K562 (cell line): ENCODE data around the gene ZDHHC14. TPM values are rescaled to one million over a fixed set of nuclear protein-coding genes. Genes with fewer than 3 reads are reported as not detected.

Experiments used
- CC2D1A ChIP-seq: fragments of 450-650 bp; IDR thresholded peaks from 2 replicates; pipeline ENCODE4 v1.6.1; 2017; ENCODE audit warnings: mild to moderate bottlenecking
- CXXC5 ChIP-seq: fragments of 250-450 bp; sonication (Bioruptor Pico); IDR thresholded peaks from 2 replicates; pipeline ENCODE4 v1.8.0; 2022; ENCODE audit warnings: inconsistent platforms, mild to moderate bottlenecking, moderate library complexity
- EP300 ChIP-seq: IDR thresholded peaks from 2 replicates; pipeline ENCODE4 v1.6.1; 2012; ENCODE audit warnings: low read length, improper control_type of control experiment
- ETV5 ChIP-seq: sonication (generic); formaldehyde crosslinking; IDR thresholded peaks from 2 replicates; pipeline ENCODE4 v1.4.0; 2020; ENCODE audit warnings: low read depth, mild to moderate bottlenecking, missing genetic modification reagents
- GATAD2A ChIP-seq: fragments of 450-650 bp; IDR thresholded peaks from 2 replicates; pipeline ENCODE4 v1.6.1; 2017
- GTF2E2 ChIP-seq: fragments of 200-800 bp; sonication (Bioruptor generic); IDR thresholded peaks from 2 replicates; pipeline ENCODE4 v1.6.1; 2016; ENCODE audit warnings: missing genetic modification characterization, missing compliant biosample characterization
- HSF4 ChIP-seq: fragments of 250-450 bp; sonication (Bioruptor Pico); IDR thresholded peaks from 2 replicates; pipeline ENCODE4 v2.1.2; 2022; ENCODE audit warnings: mild to moderate bottlenecking, moderate library complexity, borderline replicate concordance
- KAT8 ChIP-seq: fragments of 450-650 bp; IDR thresholded peaks from 2 replicates; pipeline ENCODE4 v1.6.1; 2016; ENCODE audit warnings: low read depth, mild to moderate bottlenecking
- PCBP1 ChIP-seq: fragments of 200-400 bp; formaldehyde crosslinking; IDR thresholded peaks from 2 replicates; pipeline ENCODE4 v1.6.1; 2018; ENCODE audit warnings: mild to moderate bottlenecking, low read depth, low read length; ENCODE audit not compliant: poor library complexity, severe bottlenecking
- PHF8 ChIP-seq: fragments of 200-600 bp; sonication (generic); IDR thresholded peaks from 2 replicates; pipeline ENCODE4 v1.6.1; 2012; ENCODE audit warnings: mixed run types, mild to moderate bottlenecking, inconsistent platforms, low read length, moderate library complexity, borderline replicate concordance
- SMARCA5 ChIP-seq: fragments of 450-650 bp; IDR thresholded peaks from 2 replicates; pipeline ENCODE4 v1.6.1; 2016
- TAF15 ChIP-seq: fragments of 200-400 bp; formaldehyde crosslinking; IDR thresholded peaks from 2 replicates; pipeline ENCODE4 v1.6.1; 2017; ENCODE audit warnings: mild to moderate bottlenecking, low read depth, low read length, moderate library complexity
- TEAD2 ChIP-seq: fragments of 450-650 bp; IDR thresholded peaks from 2 replicates; pipeline ENCODE4 v1.6.1; 2016; ENCODE audit warnings: missing genetic modification characterization, control low read depth, missing compliant biosample characterization
- ZNF347 ChIP-seq: fragments of 450-650 bp; formaldehyde crosslinking; IDR thresholded peaks from 2 replicates; pipeline ENCODE4 v1.4.0; 2020; ENCODE audit warnings: low read depth, mild to moderate bottlenecking, moderate library complexity
- ZNF644 ChIP-seq: fragments of 200-800 bp; sonication (Bioruptor generic); IDR thresholded peaks from 2 replicates; pipeline ENCODE4 v1.6.1; 2016; ENCODE audit warnings: low read depth, missing genetic modification characterization, missing compliant biosample characterization
- ZNF830 ChIP-seq: fragments of 250-450 bp; sonication (Bioruptor Pico); IDR thresholded peaks from 2 replicates; pipeline ENCODE4 v1.5.0; 2021; ENCODE audit warnings: mild to moderate bottlenecking
- polyA plus RNA-seq, 8 experiments: library from polyadenylated mRNA; depleted of rRNA in 4 of 8; stranded (reverse) in 5 of 8; unstranded in 3 of 8; fragments of >200 nt; fragmentation: Nextera tagmentation in 2 of 8; fragmentation: Illumina TruSeq in 1 of 8; extraction: Ambion mirVana in 2 of 8; extraction: Trizol in 1 of 8; gene quantifications; 2 replicates each; pipeline versions ENCODE4 v1.2.1 to v1.2.3, GENCODE V29; 2011 to 2014; ENCODE audit warnings: inconsistent platforms in 1 of 8, missing spikeins in 1 of 8
- total RNA-seq, 7 experiments: library from RNA; depleted of rRNA in 6 of 7; stranded (reverse); fragments of >200 nt in 6 of 7; fragmentation: Illumina TruSeq in 2 of 7; extraction: Trizol in 2 of 7; gene quantifications; 2 replicates each; pipeline versions ENCODE4 v1.2.1 to v1.2.3, GENCODE V29; 2011 to 2021; ENCODE audit warnings: low replicate concordance in 1 of 7
- TF ChIP-seq, protein P1 (sequence below): fragments of 250-450 bp; sonication (Bioruptor Pico); IDR thresholded peaks from 2 replicates; pipeline ENCODE4 v1.8.0; 2021; ENCODE audit warnings: moderate library complexity, mild to moderate bottlenecking, inconsistent platforms
- TF ChIP-seq, protein P2 (sequence below), 2 experiments: fragments of 450-650 bp; IDR thresholded peaks; 2 replicates each; pipeline ENCODE4 v1.6.1; 2016
- TF ChIP-seq, protein P3 (sequence below), 2 experiments: fragments of 450-650 bp in 1 of 2; sonication (generic) in 1 of 2; formaldehyde crosslinking in 1 of 2; IDR thresholded peaks in 1 of 2; conservative IDR thresholded peaks in 1 of 2; 2 replicates each; pipeline versions ENCODE4 v1.6.1 to v1.8.1; 2016 to 2023; ENCODE audit warnings: mild to moderate bottlenecking in 2 of 2, moderate library complexity in 2 of 2, inconsistent platforms in 1 of 2, missing genetic modification reagents in 1 of 2

Gene ZDHHC14
- total and polyA plus RNA-seq, 9 of the 15 experiments (the other 6 are each of a cell fraction or from before 2014, with no cell fraction given), result 0.92 to 23.1 (median 13.8) TPM

DNA sequence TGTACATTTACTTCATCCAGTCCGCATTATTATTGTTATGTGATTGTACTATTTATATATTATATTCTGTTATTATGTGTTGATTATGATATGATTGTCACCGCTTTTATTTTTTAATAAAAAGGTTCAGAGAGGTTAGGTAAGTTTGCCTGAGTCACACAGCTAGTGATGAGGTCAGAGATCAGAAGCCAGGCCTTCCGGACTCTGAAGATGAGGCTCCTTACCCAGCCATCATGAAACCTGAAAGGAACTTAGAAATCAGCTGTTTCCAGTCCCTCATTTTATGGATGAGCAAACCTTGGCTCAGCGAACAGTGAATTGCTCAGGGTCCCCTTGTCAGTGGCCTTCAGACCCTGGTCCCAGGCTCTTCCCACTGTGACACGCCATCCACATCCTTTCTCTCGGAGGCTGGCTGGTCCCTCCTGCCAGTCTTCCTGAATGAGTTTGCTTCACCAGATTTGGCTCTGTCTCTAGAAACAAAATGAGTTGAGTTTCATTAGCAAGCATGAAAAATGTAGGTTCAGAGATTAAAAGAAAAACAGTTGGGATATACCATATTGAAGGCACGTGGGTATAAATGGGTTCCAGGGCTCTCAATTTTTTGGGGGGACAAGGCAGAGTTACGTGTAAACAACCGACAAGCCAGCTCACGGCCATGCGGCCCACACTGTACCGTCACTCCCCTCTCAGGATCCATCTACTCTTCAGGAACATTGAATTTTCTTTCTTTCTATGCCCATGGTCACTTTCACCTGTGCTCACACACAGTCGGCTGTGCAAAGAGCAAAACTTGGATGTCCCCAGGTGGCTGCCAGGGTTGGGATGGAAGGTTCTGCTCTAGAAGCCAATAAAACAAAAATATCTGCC is 132.9 kb downstream of the ZDHHC14 start (continued):
- TF ChIP-seq CC2D1A, result peak; percentile 36; the same call in 1 of the 2 replicates
- TF ChIP-seq ZNF644 (tag), result 0 out of 2 replicates have a peak, but pooled peaks have one; percentile 3
- TF ChIP-seq, protein P1, sequence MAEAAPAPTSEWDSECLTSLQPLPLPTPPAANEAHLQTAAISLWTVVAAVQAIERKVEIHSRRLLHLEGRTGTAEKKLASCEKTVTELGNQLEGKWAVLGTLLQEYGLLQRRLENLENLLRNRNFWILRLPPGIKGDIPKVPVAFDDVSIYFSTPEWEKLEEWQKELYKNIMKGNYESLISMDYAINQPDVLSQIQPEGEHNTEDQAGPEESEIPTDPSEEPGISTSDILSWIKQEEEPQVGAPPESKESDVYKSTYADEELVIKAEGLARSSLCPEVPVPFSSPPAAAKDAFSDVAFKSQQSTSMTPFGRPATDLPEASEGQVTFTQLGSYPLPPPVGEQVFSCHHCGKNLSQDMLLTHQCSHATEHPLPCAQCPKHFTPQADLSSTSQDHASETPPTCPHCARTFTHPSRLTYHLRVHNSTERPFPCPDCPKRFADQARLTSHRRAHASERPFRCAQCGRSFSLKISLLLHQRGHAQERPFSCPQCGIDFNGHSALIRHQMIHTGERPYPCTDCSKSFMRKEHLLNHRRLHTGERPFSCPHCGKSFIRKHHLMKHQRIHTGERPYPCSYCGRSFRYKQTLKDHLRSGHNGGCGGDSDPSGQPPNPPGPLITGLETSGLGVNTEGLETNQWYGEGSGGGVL (CRISPR knock-in tag), result 0 out of 2 replicates have a peak, but pooled peaks have one; percentile 23
- TF ChIP-seq SMARCA5, result peak; percentile 89
- peak; percentile 23; the same call in 1 of the 2 replicates for TF ChIP-seq CXXC5 (CRISPR knock-in tag)
- TF ChIP-seq TEAD2 (tag), result peak; percentile 50; the same call in 1 of the 2 replicates
- TF ChIP-seq, protein P2, sequence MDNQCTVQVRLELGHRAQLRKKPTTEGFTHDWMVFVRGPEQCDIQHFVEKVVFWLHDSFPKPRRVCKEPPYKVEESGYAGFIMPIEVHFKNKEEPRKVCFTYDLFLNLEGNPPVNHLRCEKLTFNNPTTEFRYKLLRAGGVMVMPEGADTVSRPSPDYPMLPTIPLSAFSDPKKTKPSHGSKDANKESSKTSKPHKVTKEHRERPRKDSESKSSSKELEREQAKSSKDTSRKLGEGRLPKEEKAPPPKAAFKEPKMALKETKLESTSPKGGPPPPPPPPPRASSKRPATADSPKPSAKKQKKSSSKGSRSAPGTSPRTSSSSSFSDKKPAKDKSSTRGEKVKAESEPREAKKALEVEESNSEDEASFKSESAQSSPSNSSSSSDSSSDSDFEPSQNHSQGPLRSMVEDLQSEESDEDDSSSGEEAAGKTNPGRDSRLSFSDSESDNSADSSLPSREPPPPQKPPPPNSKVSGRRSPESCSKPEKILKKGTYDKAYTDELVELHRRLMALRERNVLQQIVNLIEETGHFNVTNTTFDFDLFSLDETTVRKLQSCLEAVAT (IDR thresholded peaks at IDR 0.05), result peak in 1 of 2 experiments; percentile 34; a peak in 1 of 4 replicates
- TF ChIP-seq EP300, result no peak
- TF ChIP-seq PHF8, result no peak
- TF ChIP-seq TAF15, result no peak
- no peak for TF ChIP-seq KAT8
- TF ChIP-seq, protein P3, sequence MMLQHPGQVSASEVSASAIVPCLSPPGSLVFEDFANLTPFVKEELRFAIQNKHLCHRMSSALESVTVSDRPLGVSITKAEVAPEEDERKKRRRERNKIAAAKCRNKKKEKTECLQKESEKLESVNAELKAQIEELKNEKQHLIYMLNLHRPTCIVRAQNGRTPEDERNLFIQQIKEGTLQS (IDR thresholded peaks at IDR 0.05), result peak; percentile 43
- TF ChIP-seq, protein P3 (CRISPR knock-in tag; conservative IDR thresholded peaks at IDR 0.05), result no peak
- TF ChIP-seq GTF2E2 (tag), result no peak
- no peak for TF ChIP-seq ZNF830 (CRISPR knock-in tag)
- TF ChIP-seq ETV5 (CRISPR knock-in tag), result no peak
- 0 out of 2 replicates have a peak, but pooled peaks have one; percentile 47 for TF ChIP-seq GATAD2A
- no peak for TF ChIP-seq HSF4 (CRISPR knock-in tag)
- TF ChIP-seq ZNF347, result no peak
- TF ChIP-seq PCBP1, result no peak
